Colonic mucosa (tissue), 4 donors: Measurements from ENCODE around the gene JMY. TPM values are rescaled to one million over a fixed set of nuclear protein-coding genes. Genes with fewer than 3 reads are reported as not detected.

Source experiments
- DNase-seq: peaks from one replicate; pipeline ENCODE4 v3.0.0-alpha.2; 2020
- H3K27ac ChIP-seq: fragments of 200-600 bp; one replicate; pipeline ENCODE4 v1.8.0; 2021
- H3K27me3 ChIP-seq: fragments of 200-600 bp; one replicate; pipeline ENCODE4 v1.8.0; 2021
- H3K36me3 ChIP-seq: fragments of 200-600 bp; one replicate; pipeline ENCODE4 v1.8.0; 2021
- H3K4me1 ChIP-seq: fragments of 200-600 bp; one replicate; pipeline ENCODE4 v1.8.0; 2021; ENCODE audit warnings: mild to moderate bottlenecking
- H3K4me3 ChIP-seq: fragments of 200-600 bp; one replicate; pipeline ENCODE4 v1.8.0; 2021
- H3K9ac ChIP-seq, 2 donors: one replicate each; pipeline ENCODE4 v1.7.0; 2013; ENCODE audit warnings: control low read depth in 2 of 2, low read depth in 2 of 2, low read length in 2 of 2
- H3K9me3 ChIP-seq: fragments of 200-600 bp; one replicate; pipeline ENCODE4 v1.8.0; 2021
- CTCF ChIP-seq: fragments of 200-600 bp; IDR thresholded peaks from one replicate; pipeline ENCODE4 v1.8.0; 2022; ENCODE audit warnings: antibody characterized with exemption, mild to moderate bottlenecking
- intact Hi-C: fragments of 100-400 bp; cut with DNase I; formaldehyde crosslinking; loops from one replicate; pipeline ENCODE4 v1.14.1; 2022
- total RNA-seq, 2 donors: library from RNA; stranded (reverse); fragmentation: NEBNext Ultra II Directional in 1 of 2; extraction: Animal tissue kit (Norgen Biotek cat#: 25700) in 1 of 2; gene quantifications; one replicate each; pipeline ENCODE4 v1.2.1, GENCODE V29; 2021
- donor health status: healthy.
- donor health status: DM: no; HTN: no; CAD: no.
- donor health status: DM: no; HTN: no; CAD: no.

Gene JMY
- total RNA-seq, 2 donors from 2014 or later = 4.7 to 8.0 TPM

GRCh38 chr5:79206541-79206940, 29.4 kb upstream of the JMY start:
- Histone ChIP-seq H3K27ac (no peak overlapping the region), H3K9me3 (no peaks in the 10 kb centered on the region), H3K9ac (no peak overlapping the region), H3K36me3 (no peaks in the 10 kb centered on the region), H3K4me3 (no peak overlapping the region), H3K4me1 (no peaks in the 10 kb centered on the region), H3K27me3 (no peaks in the 10 kb centered on the region)
- no peak for TF ChIP-seq CTCF
- intact Hi-C loops = no loop called here
- no peak for DNase-seq

GRCh38 chr5:79209505-79209904, 26.4 kb upstream of the JMY start:
- Histone ChIP-seq H3K9me3 (no peaks in the 10 kb centered on the region), H3K27ac (no peak overlapping the region), H3K4me3 (no peak overlapping the region), H3K27me3 (no peaks in the 10 kb centered on the region), H3K9ac (no peak overlapping the region), H3K36me3 (no peaks in the 10 kb centered on the region), H3K4me1 (no peaks in the 10 kb centered on the region)
- no peak for DNase-seq
- intact Hi-C loops = no loop called here
- no peak for TF ChIP-seq CTCF

GRCh38 chr5:79224286-79224984, 11.5 kb upstream of the JMY start:
- Histone ChIP-seq H3K27ac (no peak overlapping the region), H3K9ac (no peak overlapping the region), H3K27me3 (no peaks in the 10 kb centered on the region), H3K36me3 (no peaks in the 10 kb centered on the region), H3K9me3 (no peaks in the 10 kb centered on the region), H3K4me3 (no peak overlapping the region), H3K4me1 (no peaks in the 10 kb centered on the region)
- TF ChIP-seq CTCF = no peak
- DNase-seq = no peak
- intact Hi-C loops = no loop called here

GRCh38 chr5:79225026-79225425, 10.9 kb upstream of the JMY start:
- Histone ChIP-seq H3K27ac (no peak overlapping the region), H3K27me3 (no peaks in the 10 kb centered on the region), H3K9me3 (no peaks in the 10 kb centered on the region), H3K4me3 (no peak overlapping the region), H3K9ac (no peak overlapping the region), H3K4me1 (no peaks in the 10 kb centered on the region), H3K36me3 (no peaks in the 10 kb centered on the region)
- intact Hi-C loops = no loop called here
- DNase-seq = no peak
- TF ChIP-seq CTCF = no peak

- no peaks in the 10 kb centered on the region for H3K27me3 ChIP-seq
- H3K4me1 ChIP-seq = no peaks in the 10 kb centered on the region
These were observed 10.5 kb upstream of the JMY start for GRCh38 chr5:79225441-79225840.

More at GRCh38 chr5:79225441-79225840, 10.5 kb upstream of the JMY start:
- Histone ChIP-seq H3K36me3 (no peaks in the 10 kb centered on the region), H3K27ac (no peak overlapping the region), H3K9ac (no peak overlapping the region), H3K4me3 (no peak overlapping the region), H3K9me3 (no peaks in the 10 kb centered on the region)
- no peak for TF ChIP-seq CTCF
- intact Hi-C loops = no loop called here
- no peak for DNase-seq
